OCI-LY3 (cell line): ENCODE measurements around the gene OLIG2.

Source experiments
- H2AFZ ChIP-seq: fragments of 200-600, 300-600 bp; shearing (Covaris generic); 2 replicates; pipeline ENCODE4 v1.6.0; 2014; ENCODE audit warnings: antibody characterized with exemption, low read depth, low read length
- H3K27ac ChIP-seq: fragments of 200-600, 300-600 bp; sonication (generic); 2 replicates; pipeline ENCODE4 v1.5.1; 2014; ENCODE audit warnings: mild to moderate bottlenecking, low read length, moderate library complexity, mixed read lengths
- H3K27me3 ChIP-seq: fragments of 200-600, 300-600 bp; sonication (generic); 2 replicates; pipeline ENCODE4 v1.6.1; 2014; ENCODE audit warnings: low read depth, low read length, mixed read lengths
- H3K36me3 ChIP-seq: fragments of 200-600, 300-600 bp; sonication (generic); replicated peaks from 2 replicates; pipeline ENCODE3; 2014; ENCODE audit warnings: low read depth, low read length, mixed read lengths
- H3K4me1 ChIP-seq: fragments of 300-600, 200-600 bp; sonication (generic); 2 replicates; pipeline ENCODE4 v1.6.1; 2014; ENCODE audit warnings: low read length, mixed read lengths
- H3K4me2 ChIP-seq: fragments of 200-600, 300-600 bp; sonication (generic); 2 replicates; pipeline ENCODE4 v1.6.1; 2014; ENCODE audit warnings: low read length, mixed read lengths
- H3K4me3 ChIP-seq: fragments of 300-600, 200-600 bp; sonication (generic); 2 replicates; pipeline ENCODE4 v1.5.1; 2014; ENCODE audit warnings: antibody characterized with exemption, mild to moderate bottlenecking, low read length, moderate library complexity
- H3K79me2 ChIP-seq: fragments of 300-600, 200-600 bp; shearing (Covaris generic); 2 replicates; pipeline ENCODE4 v1.6.1; 2014; ENCODE audit warnings: mild to moderate bottlenecking, low read length, mixed read lengths
- H3K9ac ChIP-seq: fragments of 300-600, 200-600 bp; shearing (Covaris generic); 2 replicates; pipeline ENCODE4 v1.6.0; 2014; ENCODE audit warnings: mild to moderate bottlenecking, low read length, moderate library complexity
- H3K9me3 ChIP-seq: fragments of 200-600, 300-600 bp; shearing (Covaris generic); 2 replicates; pipeline ENCODE4 v1.6.1; 2014; ENCODE audit warnings: low read length, mixed read lengths; ENCODE audit not compliant: insufficient read depth
- H4K20me1 ChIP-seq: fragments of 200-600, 300-600 bp; sonication (generic); 2 replicates; pipeline ENCODE4 v1.6.1; 2016; ENCODE audit warnings: low read length, mixed read lengths; ENCODE audit not compliant: insufficient read depth
- EZH2phosphoT487 ChIP-seq: fragments of 200-600 bp; shearing (Covaris generic); IDR thresholded peaks from 2 replicates; pipeline ENCODE4 v1.6.1; 2018; ENCODE audit warnings: antibody characterized with exemption, mixed run types, low read depth
- TF ChIP-seq, protein P1 (sequence below): fragments of 200-600, 300-600 bp; sonication (generic); IDR thresholded peaks from 2 replicates; pipeline ENCODE4 v1.5.1; 2014; ENCODE audit warnings: antibody characterized with exemption, low read length, low read depth

The OLIG2 gene

DNA sequence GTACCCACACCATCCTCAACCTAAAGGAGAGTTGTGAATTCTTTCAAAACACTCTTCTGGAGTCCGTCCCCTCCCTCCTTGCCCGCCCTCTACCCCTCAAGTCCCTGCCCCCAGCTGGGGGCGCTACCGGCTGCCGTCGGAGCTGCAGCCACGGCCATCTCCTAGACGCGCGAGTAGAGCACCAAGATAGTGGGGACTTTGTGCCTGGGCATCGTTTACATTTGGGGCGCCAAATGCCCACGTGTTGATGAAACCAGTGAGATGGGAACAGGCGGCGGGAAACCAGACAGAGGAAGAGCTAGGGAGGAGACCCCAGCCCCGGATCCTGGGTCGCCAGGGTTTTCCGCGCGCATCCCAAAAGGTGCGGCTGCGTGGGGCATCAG is 638 bp upstream of the OLIG2 start:
- no peak for TF ChIP-seq EZH2phosphoT487
- TF ChIP-seq, protein P1, sequence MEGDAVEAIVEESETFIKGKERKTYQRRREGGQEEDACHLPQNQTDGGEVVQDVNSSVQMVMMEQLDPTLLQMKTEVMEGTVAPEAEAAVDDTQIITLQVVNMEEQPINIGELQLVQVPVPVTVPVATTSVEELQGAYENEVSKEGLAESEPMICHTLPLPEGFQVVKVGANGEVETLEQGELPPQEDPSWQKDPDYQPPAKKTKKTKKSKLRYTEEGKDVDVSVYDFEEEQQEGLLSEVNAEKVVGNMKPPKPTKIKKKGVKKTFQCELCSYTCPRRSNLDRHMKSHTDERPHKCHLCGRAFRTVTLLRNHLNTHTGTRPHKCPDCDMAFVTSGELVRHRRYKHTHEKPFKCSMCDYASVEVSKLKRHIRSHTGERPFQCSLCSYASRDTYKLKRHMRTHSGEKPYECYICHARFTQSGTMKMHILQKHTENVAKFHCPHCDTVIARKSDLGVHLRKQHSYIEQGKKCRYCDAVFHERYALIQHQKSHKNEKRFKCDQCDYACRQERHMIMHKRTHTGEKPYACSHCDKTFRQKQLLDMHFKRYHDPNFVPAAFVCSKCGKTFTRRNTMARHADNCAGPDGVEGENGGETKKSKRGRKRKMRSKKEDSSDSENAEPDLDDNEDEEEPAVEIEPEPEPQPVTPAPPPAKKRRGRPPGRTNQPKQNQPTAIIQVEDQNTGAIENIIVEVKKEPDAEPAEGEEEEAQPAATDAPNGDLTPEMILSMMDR = no peak
- Histone ChIP-seq H3K79me2 (no peaks in the 10 kb centered on the region), H3K27ac (no peak overlapping the region), H3K4me1 (no peaks in the 10 kb centered on the region), H3K9me3 (no peaks in the 10 kb centered on the region), H3K9ac (no peak overlapping the region), H3K36me3 (no peaks in the 10 kb centered on the region), H3K27me3 (no peaks in the 10 kb centered on the region), H4K20me1 (no peaks in the 10 kb centered on the region), H3K4me3 (no peak overlapping the region), H3K4me2 (no peak overlapping the region), H2AFZ (no peak overlapping the region)

- no peak for TF ChIP-seq EZH2phosphoT487
- TF ChIP-seq, protein P1 = no peak
- H3K27ac ChIP-seq = no peak overlapping the region
- no peaks in the 10 kb centered on the region for H4K20me1 ChIP-seq
- no peak overlapping the region for H3K4me3 ChIP-seq
- no peaks in the 10 kb centered on the region for H3K79me2 ChIP-seq
- no peaks in the 10 kb centered on the region for H3K9me3 ChIP-seq
- H3K9ac ChIP-seq = no peak overlapping the region
- no peak overlapping the region for H3K4me2 ChIP-seq
- H2AFZ ChIP-seq = no peak overlapping the region
- no peaks in the 10 kb centered on the region for H3K36me3 ChIP-seq
- no peaks in the 10 kb centered on the region for H3K4me1 ChIP-seq
- H3K27me3 ChIP-seq = no peaks in the 10 kb centered on the region
These were observed 716 bp downstream of the OLIG2 start for GRCh38 chr21:33026443-33026858.

- no peaks in the 10 kb centered on the region for H3K36me3 ChIP-seq
- no peak overlapping the region for H2AFZ ChIP-seq
- no peak overlapping the region for H3K4me3 ChIP-seq
- no peaks in the 10 kb centered on the region for H3K27me3 ChIP-seq
- H4K20me1 ChIP-seq = no peaks in the 10 kb centered on the region
- TF ChIP-seq, protein P1 = no peak
- no peak for TF ChIP-seq EZH2phosphoT487
- H3K9ac ChIP-seq = no peak overlapping the region
- H3K4me1 ChIP-seq = no peaks in the 10 kb centered on the region
- no peaks in the 10 kb centered on the region for H3K79me2 ChIP-seq
- no peak overlapping the region for H3K27ac ChIP-seq
- no peak overlapping the region for H3K4me2 ChIP-seq
- H3K9me3 ChIP-seq = no peaks in the 10 kb centered on the region
These were observed 1.2 kb downstream of the OLIG2 start for GRCh38 chr21:33026878-33027400.

DNA sequence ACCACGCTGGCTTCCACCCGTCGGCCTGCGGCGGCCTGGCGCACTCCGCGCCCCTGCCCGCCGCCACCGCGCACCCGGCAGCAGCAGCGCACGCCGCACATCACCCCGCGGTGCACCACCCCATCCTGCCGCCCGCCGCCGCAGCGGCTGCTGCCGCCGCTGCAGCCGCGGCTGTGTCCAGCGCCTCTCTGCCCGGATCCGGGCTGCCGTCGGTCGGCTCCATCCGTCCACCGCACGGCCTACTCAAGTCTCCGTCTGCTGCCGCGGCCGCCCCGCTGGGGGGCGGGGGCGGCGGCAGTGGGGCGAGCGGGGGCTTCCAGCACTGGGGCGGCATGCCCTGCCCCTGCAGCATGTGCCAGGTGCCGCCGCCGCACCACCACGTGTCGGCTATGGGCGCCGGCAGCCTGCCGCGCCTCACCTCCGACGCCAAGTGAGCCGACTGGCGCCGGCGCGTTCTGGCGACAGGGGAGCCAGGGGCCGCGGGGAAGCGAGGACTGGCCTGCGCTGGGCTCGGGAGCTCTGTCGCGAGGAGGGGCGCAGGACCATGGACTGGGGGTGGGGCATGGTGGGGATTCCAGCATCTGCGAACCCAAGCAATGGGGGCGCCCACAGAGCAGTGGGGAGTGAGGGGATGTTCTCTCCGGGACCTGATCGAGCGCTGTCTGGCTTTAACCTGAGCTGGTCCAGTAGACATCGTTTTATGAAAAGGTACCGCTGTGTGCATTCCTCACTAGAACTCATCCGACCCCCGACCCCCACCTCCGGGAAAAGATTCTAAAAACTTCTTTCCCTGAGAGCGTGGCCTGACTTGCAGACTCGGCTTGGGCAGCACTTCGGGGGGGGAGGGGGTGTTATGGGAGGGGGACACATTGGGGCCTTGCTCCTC is 1.9 kb downstream of the OLIG2 start:
- no peak overlapping the region for H3K4me3 ChIP-seq
- H3K79me2 ChIP-seq = no peaks in the 10 kb centered on the region
- TF ChIP-seq, protein P1 = no peak
- TF ChIP-seq EZH2phosphoT487 = no peak
- no peak overlapping the region for H3K4me2 ChIP-seq
- no peaks in the 10 kb centered on the region for H3K4me1 ChIP-seq
- H2AFZ ChIP-seq = no peak overlapping the region
- no peaks in the 10 kb centered on the region for H3K27me3 ChIP-seq
- H3K9ac ChIP-seq = no peak overlapping the region
- H4K20me1 ChIP-seq = no peaks in the 10 kb centered on the region
- H3K9me3 ChIP-seq = no peaks in the 10 kb centered on the region
- H3K36me3 ChIP-seq = no peaks in the 10 kb centered on the region
- no peak overlapping the region for H3K27ac ChIP-seq
